ENCODE measurements around the gene MRFAP1L1. TPM values are rescaled to one million over a fixed set of nuclear protein-coding genes. Genes with fewer than 3 reads are reported as not detected.

The MRFAP1L1 gene
- total and polyA plus RNA-seq, 2 donors (not counting 3 experiments of a cell fraction or from before 2014, with no cell fraction given), result 28.7 to 42.0 TPM

DNA sequence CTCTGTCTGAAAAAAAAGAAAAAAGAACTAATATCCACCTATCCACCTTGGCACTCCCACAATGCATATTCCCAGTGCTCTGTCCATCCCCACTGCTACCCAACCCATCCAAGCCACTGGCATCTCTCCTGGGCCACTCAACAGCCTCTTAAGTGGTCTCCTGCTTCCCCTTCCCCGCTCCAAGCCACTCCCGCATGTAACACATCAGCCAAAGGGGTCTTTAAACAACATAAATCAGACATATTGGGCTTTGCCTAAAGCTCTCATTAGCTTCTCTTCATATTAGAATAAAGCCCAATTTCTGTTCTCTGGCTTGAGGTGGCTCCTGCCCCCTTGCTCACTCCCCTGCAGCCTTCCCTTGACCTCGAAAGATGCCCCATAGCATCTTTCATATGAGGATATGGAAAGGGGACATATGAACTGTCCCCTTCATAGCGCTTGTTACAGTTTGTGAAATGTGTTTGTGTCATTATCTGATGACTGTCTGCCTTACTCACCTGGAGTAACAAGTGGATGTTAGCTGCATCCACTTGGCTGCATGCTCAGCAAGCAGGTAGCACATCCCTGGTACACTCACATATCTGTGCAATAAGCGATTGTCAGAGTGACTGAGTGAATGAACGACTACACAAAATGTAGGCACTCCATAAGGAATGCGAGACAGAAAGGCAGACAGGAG is 9.4 kb upstream of the MRFAP1L1 start:
- no peak overlapping the region for H3K4me2 ChIP-seq (ENCODE audit: insufficient read depth, low read length)
- no peaks in the 10 kb centered on the region for H3K36me3 ChIP-seq (ENCODE audit: control insufficient read depth in 2 of 2, extremely low read depth in 1 of 2, insufficient read depth in 2 of 2, low read length in 2 of 2)
- H3K27me3 ChIP-seq (ENCODE audit: control insufficient read depth in 2 of 2, insufficient read depth in 2 of 2, low read length in 2 of 2), result peaks cover 0 to 2% of the 10 kb centered on the region in 2 experiments
- no peak overlapping the region for H2AFZ ChIP-seq (ENCODE audit: low read depth, low read length)
- H3K27ac ChIP-seq (ENCODE audit: insufficient read depth, low read depth, low read length), result no peak overlapping the region
- H3K79me2 ChIP-seq (ENCODE audit: control insufficient read depth, insufficient read depth, low read length), result peaks cover 15% of the 10 kb centered on the region
- no peaks in the 10 kb centered on the region for H3K9me3 ChIP-seq (replicated peaks; ENCODE audit: control insufficient read depth, insufficient read depth, low read length)
- no TSS peak for BruUV-seq (replicated peaks)
- intact Hi-C loops (cut with micrococcal nuclease) (no loop called here), dilution Hi-C loops (cut with MboI; ENCODE audit: extremely low pct_ligation_motif_present, low sequenced_read_pairs) (no loop called here)
- no peaks in the 10 kb centered on the region for H4K20me1 ChIP-seq (replicated peaks; ENCODE audit: control insufficient read depth, extremely low read depth, insufficient read depth, low read length)
- H3K9me1 ChIP-seq (replicated peaks; ENCODE audit: control insufficient read depth, extremely low read depth, insufficient read depth, low read length), result no peaks in the 10 kb centered on the region
- FAIRE-seq (no peak), DNase-seq (ENCODE audit: low read depth, low spot score) (no peak)
- ChIA-PET POLR2A (no interaction called here), CTCF (interaction anchor here (1.0 to 6.7 kb wide), 11 partner anchors 9 to 364 kb away, joined by 3 to 353 read pairs (median 4); partner anchors contain the start of gene MRFAP1L1)
- TF ChIP-seq EZH2 (IDR thresholded peaks at IDR 0.05; ENCODE audit: borderline replicate concordance, low read depth, low read length, severe bottlenecking) (no peak), JUN (IDR thresholded peaks at IDR 0.05; ENCODE audit: borderline replicate concordance, insufficient read depth, insufficient read length, low read depth) (no peak), POLR2AphosphoS5 (IDR thresholded peaks at IDR 0.05; ENCODE audit: insufficient read depth, low read depth, low read length) (no peak), MYC (IDR thresholded peaks at IDR 0.05; ENCODE audit: low read depth, low read length) (no peak), GATA2 (IDR thresholded peaks at IDR 0.05; ENCODE audit: insufficient read depth, insufficient read length, low read depth, low read length) (no peak), FOS (IDR thresholded peaks at IDR 0.05; ENCODE audit: borderline replicate concordance, insufficient read depth, low read length) (no peak), POLR2A (IDR thresholded peaks at IDR 0.05; ENCODE audit: low read depth, low read length) (no peak)
- TF ChIP-seq, protein P1, sequence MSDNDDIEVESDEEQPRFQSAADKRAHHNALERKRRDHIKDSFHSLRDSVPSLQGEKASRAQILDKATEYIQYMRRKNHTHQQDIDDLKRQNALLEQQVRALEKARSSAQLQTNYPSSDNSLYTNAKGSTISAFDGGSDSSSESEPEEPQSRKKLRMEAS (IDR thresholded peaks at IDR 0.05; ENCODE audit: insufficient read depth, insufficient read length), result no peak
- TF ChIP-seq, protein P2, sequence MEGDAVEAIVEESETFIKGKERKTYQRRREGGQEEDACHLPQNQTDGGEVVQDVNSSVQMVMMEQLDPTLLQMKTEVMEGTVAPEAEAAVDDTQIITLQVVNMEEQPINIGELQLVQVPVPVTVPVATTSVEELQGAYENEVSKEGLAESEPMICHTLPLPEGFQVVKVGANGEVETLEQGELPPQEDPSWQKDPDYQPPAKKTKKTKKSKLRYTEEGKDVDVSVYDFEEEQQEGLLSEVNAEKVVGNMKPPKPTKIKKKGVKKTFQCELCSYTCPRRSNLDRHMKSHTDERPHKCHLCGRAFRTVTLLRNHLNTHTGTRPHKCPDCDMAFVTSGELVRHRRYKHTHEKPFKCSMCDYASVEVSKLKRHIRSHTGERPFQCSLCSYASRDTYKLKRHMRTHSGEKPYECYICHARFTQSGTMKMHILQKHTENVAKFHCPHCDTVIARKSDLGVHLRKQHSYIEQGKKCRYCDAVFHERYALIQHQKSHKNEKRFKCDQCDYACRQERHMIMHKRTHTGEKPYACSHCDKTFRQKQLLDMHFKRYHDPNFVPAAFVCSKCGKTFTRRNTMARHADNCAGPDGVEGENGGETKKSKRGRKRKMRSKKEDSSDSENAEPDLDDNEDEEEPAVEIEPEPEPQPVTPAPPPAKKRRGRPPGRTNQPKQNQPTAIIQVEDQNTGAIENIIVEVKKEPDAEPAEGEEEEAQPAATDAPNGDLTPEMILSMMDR (IDR thresholded peaks at IDR 0.05; ENCODE audit: extremely low read depth in 1 of 2, insufficient read depth in 1 of 2, low read depth in 1 of 2, low read length in 2 of 2), result no peak
- peaks cover 10% of the 10 kb centered on the region for H3K4me1 ChIP-seq (ENCODE audit: control insufficient read depth, extremely low read depth, insufficient read depth, low read length)
- H3K9ac ChIP-seq (replicated peaks; ENCODE audit: extremely low read depth, insufficient read depth, low read length), result no peak overlapping the region
- H3K4me3 ChIP-seq (replicated peaks in 1 of 3; ENCODE audit: insufficient read depth in 1 of 3, low read depth in 1 of 3, low read length in 3 of 3), result no peak overlapping the region

All from endothelial cell of umbilical vein (primary cell).